ENCODE data around the gene KCTD3.

GRCh38 chr1:215640429-215641148 lies 73.5 kb downstream of the KCTD3 start:
- TF ChIP-seq CTCF (IDR thresholded peaks at IDR 0.05; ENCODE audit: insufficient read depth, low read depth, low read length) (no peak), EZH2 (IDR thresholded peaks at IDR 0.05; ENCODE audit: insufficient read depth, low read length) (no peak)
